ENCODE data around the gene PDE4D.

DNA sequence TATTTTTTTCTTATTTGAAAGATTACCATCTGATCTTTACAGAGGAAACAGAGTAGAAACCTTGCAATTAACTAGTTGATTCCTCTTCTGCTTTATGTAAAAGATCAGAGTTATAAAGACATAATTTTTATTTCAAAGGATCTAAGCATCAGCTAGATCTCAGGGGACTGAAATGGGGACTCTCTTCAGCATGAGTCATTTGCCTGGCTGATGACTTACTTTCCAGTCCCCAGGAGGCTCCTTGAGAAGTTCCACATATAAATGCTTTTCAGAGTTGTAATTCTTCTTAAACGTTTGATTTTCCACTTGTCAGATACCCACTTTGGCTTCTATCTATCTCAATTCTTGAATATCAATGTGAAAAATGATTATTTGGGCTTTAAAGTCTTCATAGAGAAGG, 921.2 kb downstream of the PDE4D start:
- no peak for TF ChIP-seq EZH2 (IDR thresholded peaks at IDR 0.05; ENCODE audit: borderline replicate concordance, insufficient read depth, low read depth, low read length, poor library complexity, severe bottlenecking)
- TF ChIP-seq, protein P1, sequence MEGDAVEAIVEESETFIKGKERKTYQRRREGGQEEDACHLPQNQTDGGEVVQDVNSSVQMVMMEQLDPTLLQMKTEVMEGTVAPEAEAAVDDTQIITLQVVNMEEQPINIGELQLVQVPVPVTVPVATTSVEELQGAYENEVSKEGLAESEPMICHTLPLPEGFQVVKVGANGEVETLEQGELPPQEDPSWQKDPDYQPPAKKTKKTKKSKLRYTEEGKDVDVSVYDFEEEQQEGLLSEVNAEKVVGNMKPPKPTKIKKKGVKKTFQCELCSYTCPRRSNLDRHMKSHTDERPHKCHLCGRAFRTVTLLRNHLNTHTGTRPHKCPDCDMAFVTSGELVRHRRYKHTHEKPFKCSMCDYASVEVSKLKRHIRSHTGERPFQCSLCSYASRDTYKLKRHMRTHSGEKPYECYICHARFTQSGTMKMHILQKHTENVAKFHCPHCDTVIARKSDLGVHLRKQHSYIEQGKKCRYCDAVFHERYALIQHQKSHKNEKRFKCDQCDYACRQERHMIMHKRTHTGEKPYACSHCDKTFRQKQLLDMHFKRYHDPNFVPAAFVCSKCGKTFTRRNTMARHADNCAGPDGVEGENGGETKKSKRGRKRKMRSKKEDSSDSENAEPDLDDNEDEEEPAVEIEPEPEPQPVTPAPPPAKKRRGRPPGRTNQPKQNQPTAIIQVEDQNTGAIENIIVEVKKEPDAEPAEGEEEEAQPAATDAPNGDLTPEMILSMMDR (IDR thresholded peaks at IDR 0.05) = no peak
